Raji (cell line): ENCODE measurements around the gene JMJD8.

Source experiments
- POLR2A ChIP-seq: IDR thresholded peaks from 2 replicates; pipeline ENCODE4 v1.6.1; 2011; ENCODE audit warnings: low read depth, low read length, control low read depth; ENCODE audit not compliant: insufficient read depth

The JMJD8 gene

DNA sequence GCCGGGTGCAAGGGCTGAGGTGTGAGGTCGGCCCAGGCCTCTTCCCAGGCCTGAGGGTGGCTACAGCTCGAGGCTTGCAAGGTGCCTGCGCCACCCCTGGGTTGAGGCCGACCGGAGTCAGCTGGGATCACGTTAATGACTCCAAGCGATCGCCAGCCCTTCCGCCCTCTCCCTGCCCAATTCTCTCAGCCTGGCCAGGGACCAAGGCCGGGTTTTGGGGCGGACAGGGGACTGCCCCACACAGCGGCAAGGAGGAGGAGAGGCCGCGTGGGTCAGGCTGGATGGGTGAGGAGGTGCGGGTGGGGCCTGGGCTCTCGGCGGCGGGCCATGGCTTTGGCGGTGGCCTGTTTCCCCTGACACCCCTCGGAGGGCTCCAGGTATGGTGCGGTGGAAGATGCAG, 9.2 kb upstream of the JMJD8 start:
- no peak for TF ChIP-seq POLR2A

- no peak for TF ChIP-seq POLR2A
Measured at GRCh38 chr16:692356-693108, 8.4 kb upstream of the JMJD8 start.

DNA sequence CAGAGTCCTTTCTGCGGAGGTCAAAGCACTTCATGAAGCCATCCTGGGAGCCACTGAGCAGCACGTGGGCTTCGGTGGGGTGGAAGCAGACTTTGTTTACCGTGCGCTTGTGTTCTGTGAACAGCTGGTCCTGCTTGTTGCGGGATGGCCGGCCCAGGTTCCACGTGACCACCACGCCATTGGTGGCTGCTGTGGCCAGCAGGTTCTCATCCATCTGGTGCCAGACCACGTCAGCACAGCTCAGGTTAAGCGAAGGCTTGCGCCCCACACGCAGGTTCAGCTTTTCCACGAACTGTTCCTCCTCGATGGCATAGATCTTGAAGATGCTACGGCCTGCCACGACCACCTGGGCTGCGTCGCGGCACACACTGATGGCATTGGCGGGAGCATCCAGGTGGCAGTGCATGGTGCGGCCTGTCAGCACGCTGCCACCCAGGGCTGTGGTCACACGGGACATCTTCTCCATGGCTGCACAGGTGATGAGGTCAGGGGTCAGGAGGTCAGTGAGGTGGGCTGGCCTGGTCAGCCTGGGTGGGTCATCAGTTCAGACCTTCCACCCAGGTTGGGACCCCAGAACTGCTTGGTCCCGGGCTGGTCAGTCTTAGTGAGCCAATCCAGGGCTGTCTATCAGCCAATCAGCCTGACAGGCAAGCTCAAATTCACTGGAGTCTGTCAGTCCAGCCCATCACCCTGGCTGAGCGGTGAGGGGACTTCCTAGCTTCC, 5.2 kb upstream of the JMJD8 start:
- peak; percentile 44; the same call in 1 of the 2 replicates for TF ChIP-seq POLR2A

GRCh38 chr16:687499-687898, 3.4 kb upstream of the JMJD8 start:
- TF ChIP-seq POLR2A: no peak

DNA sequence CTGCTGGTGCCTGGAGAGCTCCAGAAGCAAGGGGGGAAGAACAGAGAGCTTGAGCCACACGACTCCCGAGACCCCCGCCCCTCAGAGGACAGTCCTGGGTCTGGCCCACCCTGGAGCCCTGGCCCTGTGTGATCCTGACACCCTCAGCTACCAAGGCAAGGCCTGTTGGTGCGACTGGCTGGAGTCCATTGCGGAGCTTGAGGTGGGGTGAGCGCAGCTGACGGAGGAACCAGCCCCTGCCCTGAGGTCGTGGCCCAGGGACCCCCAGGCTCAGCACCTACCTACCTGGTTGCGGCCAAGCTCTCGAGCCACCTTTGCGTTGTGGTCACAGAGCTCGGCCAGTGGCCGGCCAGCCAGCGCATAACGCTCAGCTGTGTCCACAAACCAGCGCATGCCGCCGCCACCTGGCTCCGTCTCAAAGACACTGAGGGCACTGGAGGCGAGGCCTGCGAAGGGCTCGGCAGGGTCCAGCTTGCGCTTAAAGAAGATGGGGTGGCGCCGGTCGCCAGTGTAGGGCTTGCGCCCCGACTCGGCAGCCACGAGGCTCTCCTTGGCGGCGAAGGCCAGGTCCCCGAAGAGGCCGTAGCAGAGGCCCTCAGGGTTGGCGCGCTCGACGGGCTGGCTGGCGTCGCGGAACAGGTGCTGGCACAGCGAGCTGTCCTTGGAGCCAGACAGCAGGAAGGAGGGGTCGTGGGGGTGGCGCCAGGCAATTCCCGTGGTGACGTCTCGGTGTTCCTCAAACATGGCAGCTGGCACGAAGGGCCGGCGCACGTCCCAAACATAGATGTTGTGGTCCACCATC, 2.5 kb upstream of the JMJD8 start:
- TF ChIP-seq POLR2A: no peak

GRCh38 chr16:685967-686366, 1.8 kb upstream of the JMJD8 start:
- TF ChIP-seq POLR2A: no peak

- TF ChIP-seq POLR2A: no peak
Measured at GRCh38 chr16:684961-685696, 995 bp upstream of the JMJD8 start.

- no peak for TF ChIP-seq POLR2A
Measured at GRCh38 chr16:683396-684070, 601 bp downstream of the JMJD8 start.

DNA sequence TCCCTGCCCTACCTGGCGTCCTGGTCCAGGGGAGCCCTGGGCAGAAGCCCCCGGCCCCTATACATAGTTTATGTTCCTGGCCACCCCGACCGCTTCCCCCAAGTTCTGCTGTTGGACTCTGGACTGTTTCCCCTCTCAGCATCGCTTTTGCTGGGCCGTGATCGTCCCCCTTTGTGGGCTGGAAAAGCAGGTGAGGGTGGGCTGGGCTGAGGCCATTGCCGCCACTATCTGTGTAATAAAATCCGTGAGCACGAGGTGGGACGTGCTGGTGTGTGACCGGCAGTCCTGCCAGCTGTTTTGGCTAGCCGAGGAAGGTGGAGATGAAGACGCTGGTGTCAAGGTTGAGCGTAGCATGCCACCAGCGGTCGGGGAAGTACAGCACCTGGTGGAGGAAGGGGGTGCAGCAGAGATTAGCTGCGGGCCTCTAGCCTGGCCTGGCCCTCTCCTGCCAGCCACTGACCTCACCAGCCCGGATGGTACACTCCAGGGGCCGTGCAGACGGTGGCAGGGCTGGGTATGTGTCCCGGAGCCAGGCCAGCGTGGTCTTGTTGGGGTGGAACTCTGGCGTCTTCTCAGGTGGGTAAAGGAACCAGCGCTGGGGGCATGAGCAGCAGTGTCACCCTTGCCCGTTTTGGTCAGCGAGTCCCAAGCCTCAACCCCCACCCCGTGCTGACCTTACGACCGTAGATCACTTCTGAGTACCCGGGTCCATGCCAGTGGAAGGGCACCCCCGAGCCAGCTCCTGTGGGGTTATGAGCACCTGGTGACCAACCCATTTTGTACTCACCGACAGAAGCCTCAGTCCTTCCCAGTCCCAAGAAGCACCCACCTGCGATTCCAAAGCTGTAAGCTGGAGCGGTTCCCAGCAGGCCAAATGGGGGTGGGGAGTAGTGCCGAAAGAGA, 1.4 kb downstream of the JMJD8 start:
- peak; percentile 45 for TF ChIP-seq POLR2A

GRCh38 chr16:681746-682427, 2.2 kb downstream of the JMJD8 start:
- TF ChIP-seq POLR2A: 0 out of 2 replicates have a peak, but pooled peaks have one; percentile 41

GRCh38 chr16:680967-681745, 3.0 kb downstream of the JMJD8 start:
- TF ChIP-seq POLR2A: no peak

GRCh38 chr16:680625-680945, 3.5 kb downstream of the JMJD8 start:
- TF ChIP-seq POLR2A: no peak
